Measurements from ENCODE around the gene ENTPD2. TPM values are rescaled to one million over a fixed set of nuclear protein-coding genes. Genes with fewer than 3 reads are reported as not detected.
A peak's percentile ranks its signal among the peaks of the same experiment; 100 is the strongest.
"Not testable (repeated sequence)": the region's sequence is repeated elsewhere in the genome, so short reads cannot be mapped to it uniquely, and the experiment has no call there.

Gene ENTPD2
- total RNA-seq, 1 experiment from 2014 or later, result not detected

DNA sequence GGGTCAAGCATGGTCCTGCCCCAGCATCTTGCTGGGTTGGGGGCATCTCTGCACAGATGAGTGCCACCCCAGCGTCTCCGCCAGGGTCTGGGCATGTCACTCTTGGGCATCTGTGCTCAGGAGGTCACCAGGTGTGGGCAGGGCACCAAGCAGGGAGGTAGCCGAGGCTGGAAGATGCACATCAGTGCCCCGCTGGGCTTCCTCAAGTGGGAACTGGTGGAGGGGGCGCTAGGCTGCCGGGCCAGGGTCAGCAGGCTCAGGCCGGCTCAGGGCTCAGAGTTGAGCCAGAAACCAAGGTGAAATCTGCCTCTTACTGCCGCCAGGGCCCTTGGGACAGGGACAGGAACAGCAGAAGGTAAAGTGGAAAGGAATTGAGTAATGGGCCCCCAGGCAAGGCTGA lies 17.9 kb downstream of the ENTPD2 start:
- Histone ChIP-seq H3K4me3 (ENCODE audit: insufficient read depth, low read depth, low read length) (no peak overlapping the region), H3K27me3 (ENCODE audit: control insufficient read depth, insufficient read depth, low read length) (no peaks in the 10 kb centered on the region; the same call in 1 of the 2 replicates), H3K36me3 (replicated peaks; ENCODE audit: control insufficient read depth, insufficient read depth, low read length) (no peaks in the 10 kb centered on the region; the same call in 1 of the 2 replicates)
- DNase-seq, result no peak

DNA sequence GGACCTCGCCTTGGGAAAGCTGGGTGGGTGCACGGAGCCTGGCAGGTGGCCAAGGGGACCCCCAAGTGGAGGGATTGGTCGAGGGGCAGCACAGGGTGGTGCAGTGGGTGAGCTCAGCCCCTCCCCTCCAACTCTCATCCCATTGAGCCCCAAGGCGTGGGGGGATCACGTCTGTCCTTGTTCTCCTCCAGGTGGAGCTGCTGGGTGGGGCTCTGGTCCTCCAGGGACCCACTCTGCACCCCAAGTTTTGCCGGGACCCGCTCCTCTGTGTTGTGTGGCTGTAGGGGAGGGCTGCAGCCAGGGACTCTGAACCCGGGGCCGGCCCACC lies 18.4 kb downstream of the ENTPD2 start:
- no peaks in the 10 kb centered on the region; the same call in 1 of the 2 replicates for H3K27me3 ChIP-seq (ENCODE audit: control insufficient read depth, insufficient read depth, low read length)
- DNase-seq, result peak; percentile 89
- H3K36me3 ChIP-seq (replicated peaks; ENCODE audit: control insufficient read depth, insufficient read depth, low read length), result no peaks in the 10 kb centered on the region; the same call in 1 of the 2 replicates
- H3K4me3 ChIP-seq (ENCODE audit: insufficient read depth, low read depth, low read length), result no peak overlapping the region

DNA sequence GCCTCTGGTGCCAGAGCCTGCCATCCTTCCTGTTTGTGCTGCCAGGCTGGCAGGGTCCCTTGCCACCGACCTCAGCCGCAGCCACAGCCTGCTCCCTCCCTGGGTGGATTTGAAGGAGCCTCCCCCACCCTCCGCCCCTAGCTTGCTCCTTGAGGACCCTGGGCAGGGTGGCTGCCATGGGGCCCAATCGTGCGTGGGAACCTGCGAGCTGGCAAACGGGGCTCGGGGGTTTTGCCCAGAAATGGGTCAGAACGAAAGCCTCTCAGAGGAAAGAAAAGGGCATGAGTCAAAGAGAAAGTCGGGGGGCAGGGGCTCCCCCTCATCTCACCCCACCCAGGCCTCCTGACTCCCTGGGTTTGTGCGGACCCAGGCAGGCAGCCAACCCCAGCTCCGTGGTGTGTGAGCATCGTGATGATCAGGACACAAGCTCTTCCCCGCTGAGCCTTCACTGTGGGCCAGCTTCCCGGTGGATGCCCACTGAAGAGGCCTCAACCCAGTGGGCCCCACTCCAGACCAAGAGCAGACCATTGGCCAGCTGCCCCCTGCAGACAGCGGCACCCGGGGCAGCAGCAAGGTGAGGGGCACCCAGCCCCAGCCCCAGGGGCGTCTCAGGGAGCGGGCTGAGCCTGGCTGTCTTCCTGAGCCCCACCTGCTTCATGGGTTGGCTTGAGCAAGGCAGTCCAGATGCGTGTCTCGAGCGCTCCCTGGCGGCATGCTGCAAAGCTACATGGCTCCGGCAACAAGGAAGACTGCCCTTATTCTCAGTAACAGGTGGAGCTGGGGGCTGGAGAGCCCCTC lies 19.0 kb downstream of the ENTPD2 start:
- no peaks in the 10 kb centered on the region; the same call in 1 of the 2 replicates for H3K36me3 ChIP-seq (replicated peaks; ENCODE audit: control insufficient read depth, insufficient read depth, low read length)
- no peak overlapping the region for H3K4me3 ChIP-seq (ENCODE audit: insufficient read depth, low read depth, low read length)
- H3K27me3 ChIP-seq (ENCODE audit: control insufficient read depth, insufficient read depth, low read length), result no peaks in the 10 kb centered on the region; the same call in 1 of the 2 replicates
- DNase-seq, result peak; percentile 98

DNA sequence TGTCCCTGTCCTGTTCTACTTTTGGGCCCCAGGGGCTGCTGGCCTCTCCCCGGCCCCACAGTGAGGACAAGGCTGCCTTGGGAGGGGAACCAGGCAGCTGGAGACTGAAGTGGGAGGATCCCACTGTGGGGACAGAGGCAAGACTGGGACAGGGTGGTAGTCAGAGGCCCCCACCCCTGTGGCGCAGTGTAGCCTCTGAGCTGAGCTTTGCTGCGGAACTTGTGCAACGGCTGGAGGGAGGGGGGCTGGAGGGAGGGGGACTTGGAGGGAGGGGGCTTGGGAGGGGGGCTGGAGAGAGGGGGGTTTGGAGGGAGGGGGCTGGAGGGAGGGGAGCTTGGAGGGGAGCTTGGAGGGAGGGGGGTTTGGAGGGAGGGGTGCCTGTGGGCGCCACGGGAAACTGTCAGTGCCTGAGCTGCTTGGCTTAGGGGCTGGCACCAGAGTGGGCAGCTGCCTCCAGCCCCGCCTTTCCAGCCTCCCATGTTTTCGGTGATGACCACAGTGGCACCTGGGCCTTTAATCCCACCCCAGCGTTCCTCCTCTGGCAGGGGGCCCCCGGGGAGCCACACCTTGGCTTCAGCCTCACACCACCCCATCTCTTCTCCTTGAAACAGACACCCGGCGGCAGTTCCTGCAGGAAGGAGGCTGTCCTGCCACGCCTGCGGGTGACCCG lies 19.7 kb downstream of the ENTPD2 start:
- no peaks in the 10 kb centered on the region for H3K36me3 ChIP-seq (replicated peaks; ENCODE audit: control insufficient read depth, insufficient read depth, low read length)
- no peak overlapping the region for H3K4me3 ChIP-seq (ENCODE audit: insufficient read depth, low read depth, low read length)

DNA sequence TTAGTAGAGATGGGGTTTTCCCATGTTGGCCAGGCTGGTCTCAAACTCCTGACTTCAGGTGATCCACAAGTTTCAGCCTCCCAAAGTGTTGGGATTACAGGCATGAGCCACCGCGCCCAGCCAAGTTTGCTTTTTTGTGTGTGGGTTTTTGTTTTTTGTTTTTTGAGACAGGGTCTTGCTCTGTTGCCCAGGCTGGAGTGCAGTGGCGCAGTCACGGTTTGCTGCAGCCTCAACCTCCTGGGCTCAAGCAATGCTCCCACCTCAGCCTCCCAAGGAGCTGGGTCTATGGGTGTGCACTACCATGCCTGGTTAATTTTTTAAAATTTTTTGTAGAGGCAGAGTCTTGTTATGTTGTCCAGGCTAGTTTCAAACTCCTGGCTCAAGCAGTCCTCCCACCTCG lies 20.4 kb downstream of the ENTPD2 start:
- DNase-seq; H3K27me3 ChIP-seq (ENCODE audit: control insufficient read depth, insufficient read depth, low read length); H3K4me3 ChIP-seq (ENCODE audit: insufficient read depth, low read depth, low read length); H3K36me3 ChIP-seq (replicated peaks; ENCODE audit: control insufficient read depth, insufficient read depth, low read length): not testable (repeated sequence)

More for the DNA sequence above, 19.7 kb downstream of the ENTPD2 start:
- H3K27me3 ChIP-seq (ENCODE audit: control insufficient read depth, insufficient read depth, low read length), result peaks cover under 1% of the 10 kb centered on the region; the same call in 1 of the 2 replicates
- DNase-seq, result peak; percentile 75

DNA sequence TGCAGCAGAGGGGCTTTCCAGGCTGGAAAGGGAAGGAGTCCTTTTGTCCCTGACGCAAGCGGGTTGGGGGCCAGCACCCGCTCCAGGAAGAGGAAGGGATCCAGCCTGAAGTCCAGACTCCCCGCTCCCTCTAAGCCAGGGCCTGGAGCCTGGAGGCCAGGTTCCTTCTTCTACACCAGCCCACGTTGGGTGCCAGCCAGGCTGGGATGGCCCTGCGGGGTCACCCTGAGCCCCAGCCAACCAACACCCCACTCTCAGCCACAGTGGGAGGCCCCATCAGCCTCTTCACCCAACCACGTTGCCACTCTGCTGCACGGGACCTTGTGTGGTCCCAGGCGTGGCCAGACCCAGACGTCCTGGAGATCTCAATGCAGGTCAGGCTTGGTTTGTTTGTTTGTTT lies 21.0 kb downstream of the ENTPD2 start:
- Histone ChIP-seq H3K36me3 (replicated peaks; ENCODE audit: control insufficient read depth, insufficient read depth, low read length) (no peaks in the 10 kb centered on the region), H3K4me3 (ENCODE audit: insufficient read depth, low read depth, low read length) (no peak overlapping the region), H3K27me3 (ENCODE audit: control insufficient read depth, insufficient read depth, low read length) (peaks cover 10% of the 10 kb centered on the region)
- DNase-seq, result no peak

DNA sequence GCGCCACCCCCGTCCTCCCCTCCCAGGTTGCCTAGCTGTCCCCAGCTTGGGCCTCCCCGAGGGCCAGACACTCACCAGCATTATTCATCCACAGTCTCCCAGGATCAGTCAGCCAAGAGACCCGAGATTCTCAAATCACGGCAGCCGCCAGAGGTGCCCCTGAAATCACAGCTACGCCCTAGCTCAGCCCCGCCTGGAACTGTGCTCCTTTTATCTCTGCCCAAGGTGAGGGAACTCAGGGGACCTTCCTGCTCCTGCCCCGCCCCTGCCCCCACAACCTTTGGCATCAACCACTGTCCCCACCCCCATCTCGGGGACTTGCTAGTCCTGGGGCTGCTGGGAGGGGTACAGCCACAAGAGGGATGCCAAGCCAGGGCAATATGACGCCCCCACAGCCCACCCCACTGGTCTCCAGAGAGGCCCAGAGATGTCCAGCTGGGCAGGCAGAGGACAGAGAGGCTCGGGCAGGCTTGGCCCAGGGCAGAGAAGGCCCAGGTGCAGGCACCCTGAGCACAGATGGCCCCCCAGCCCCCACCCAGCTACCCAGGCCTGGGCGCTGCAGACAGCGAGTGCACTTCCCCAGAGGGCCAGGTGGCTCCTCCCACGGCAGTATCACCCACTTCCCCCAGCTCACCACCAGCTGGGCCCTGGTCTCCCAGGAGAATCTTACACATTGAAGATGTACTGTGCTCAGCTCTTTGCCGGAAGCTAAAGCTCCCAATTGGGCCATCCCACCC lies 21.8 kb downstream of the ENTPD2 start, which contains the start of gene FUT7:
Gene FUT7, minus strand, starts transcription at position 185 of the 737 bp plus-strand sequence. Its CDS starts 97 bp downstream, at position 88.
- Histone ChIP-seq H3K36me3 (replicated peaks; ENCODE audit: control insufficient read depth, insufficient read depth, low read length) (no peaks in the 10 kb centered on the region), H3K4me3 (ENCODE audit: insufficient read depth, low read depth, low read length) (no peak within 1 kb of the TSS), H3K27me3 (ENCODE audit: control insufficient read depth, insufficient read depth, low read length) (peaks cover 16% of the 10 kb centered on the region)
- no peak for DNase-seq

DNA sequence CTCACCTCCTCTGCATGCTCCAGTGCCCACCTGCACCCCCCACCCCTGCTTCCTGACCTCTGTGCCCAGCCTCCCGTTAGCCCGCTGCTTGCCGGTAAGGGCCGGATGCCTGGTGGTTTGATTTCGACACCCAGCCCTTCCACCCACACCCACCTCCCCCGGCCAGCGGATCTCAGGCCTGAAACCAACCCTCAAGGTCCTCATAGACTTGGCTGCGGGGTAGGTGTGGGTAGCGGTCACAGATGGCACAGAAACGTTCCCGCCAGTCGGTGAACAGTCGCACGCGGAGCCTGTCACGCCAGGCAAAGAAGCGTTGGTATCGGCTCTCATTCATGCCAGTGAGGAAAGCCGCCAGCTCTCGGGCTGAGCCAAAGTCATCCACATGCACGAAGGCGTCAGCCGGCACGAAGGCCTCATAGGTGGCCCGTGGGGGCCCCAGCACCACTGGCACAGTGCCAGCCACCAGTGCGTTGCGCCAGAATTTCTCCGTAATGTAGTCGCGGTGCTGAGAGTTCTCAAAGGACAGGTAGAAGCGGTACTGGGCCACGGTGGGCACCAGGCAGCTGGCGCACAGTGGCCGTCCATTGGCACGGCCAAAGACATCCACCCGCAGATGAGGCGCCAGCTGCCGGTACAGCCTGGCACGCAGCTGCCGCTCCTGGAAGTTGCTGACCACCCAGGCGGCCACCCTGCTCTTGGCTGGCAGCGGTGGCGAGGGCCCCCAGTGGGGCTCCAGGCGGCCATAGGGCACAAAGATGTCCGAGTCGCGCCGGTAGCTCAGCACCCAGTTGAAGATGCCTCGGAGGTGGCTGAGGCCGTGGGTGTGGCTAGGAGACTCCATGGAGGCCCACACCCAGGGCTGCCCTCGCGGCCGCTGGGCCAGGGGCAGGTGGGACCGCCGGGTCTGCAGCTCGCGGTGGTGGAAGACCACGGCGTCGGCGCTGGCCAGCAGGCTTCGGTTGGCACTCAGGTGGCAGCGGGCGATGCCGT lies 23.0 kb downstream of the ENTPD2 start:
- no peaks in the 10 kb centered on the region for H3K36me3 ChIP-seq (replicated peaks; ENCODE audit: control insufficient read depth, insufficient read depth, low read length)
- H3K4me3 ChIP-seq (ENCODE audit: insufficient read depth, low read depth, low read length), result no peak overlapping the region
- DNase-seq, result no peak
- H3K27me3 ChIP-seq (ENCODE audit: control insufficient read depth, insufficient read depth, low read length), result peaks cover 17% of the 10 kb centered on the region

DNA sequence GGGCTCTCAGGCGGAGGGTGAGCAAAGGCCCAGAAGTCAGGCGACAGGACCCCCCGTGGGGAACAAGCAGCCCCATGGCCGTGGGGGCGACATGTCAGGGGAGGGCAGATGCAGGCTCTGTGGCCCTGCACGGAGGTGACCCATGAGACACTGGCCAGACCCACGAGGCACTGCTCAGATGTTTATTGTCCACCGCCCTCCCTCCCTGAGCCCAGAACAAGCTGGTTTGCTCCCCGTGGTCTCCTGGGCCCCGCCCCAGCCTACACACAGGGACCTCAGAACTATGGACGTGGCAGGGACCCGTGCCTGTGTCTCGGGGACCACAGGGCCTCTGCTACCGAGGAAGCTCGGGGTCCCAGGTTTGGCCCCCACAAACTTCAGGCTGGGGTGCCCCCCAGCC lies 23.9 kb downstream of the ENTPD2 start:
- Histone ChIP-seq H3K4me3 (ENCODE audit: insufficient read depth, low read depth, low read length) (no peak overlapping the region), H3K27me3 (ENCODE audit: control insufficient read depth, insufficient read depth, low read length) (peaks cover 17% of the 10 kb centered on the region), H3K36me3 (replicated peaks; ENCODE audit: control insufficient read depth, insufficient read depth, low read length) (no peaks in the 10 kb centered on the region)
- no peak for DNase-seq

DNA sequence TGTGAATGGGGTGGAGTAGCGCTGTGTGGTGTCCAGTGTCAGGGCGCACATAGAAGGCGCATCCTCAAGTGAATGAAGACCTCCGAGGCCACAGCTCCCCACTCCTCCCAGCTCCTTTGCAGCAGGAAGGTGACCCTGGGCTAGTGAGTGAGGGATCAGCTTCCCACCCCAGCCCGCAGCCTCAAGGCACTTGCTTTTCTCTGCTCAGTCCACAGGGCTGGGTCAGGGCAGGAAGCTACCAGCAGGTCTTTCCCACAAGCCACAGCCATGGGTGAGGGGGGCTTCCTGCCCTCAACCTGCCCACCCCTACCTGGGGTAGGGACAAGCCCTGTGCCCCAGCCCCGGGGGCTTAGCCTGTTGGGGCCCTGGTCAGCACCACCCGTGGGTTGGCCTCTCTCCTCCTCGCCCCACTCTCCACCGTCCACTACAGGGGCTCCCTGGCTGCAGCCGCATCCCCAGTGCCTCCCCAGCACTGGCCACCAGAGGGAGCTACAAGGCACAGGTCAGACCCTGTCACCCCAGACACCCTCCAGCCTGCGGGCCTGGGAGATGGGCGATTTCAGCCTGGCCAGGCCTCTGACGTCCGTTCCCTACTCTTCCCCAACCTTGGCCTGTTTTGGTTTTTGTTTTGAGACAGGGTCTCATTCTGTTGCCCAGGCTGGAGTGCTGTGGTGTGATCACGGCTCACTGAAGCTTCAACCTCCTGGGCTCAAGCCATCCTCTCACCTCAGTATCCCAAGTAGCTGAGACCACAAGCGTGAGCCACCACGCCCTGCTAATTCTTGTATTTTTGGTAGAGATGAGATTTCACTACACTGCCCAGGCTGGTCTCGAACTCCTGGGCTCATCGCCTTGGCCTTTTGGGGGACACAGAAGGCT lies 24.6 kb downstream of the ENTPD2 start:
- H3K36me3 ChIP-seq (replicated peaks; ENCODE audit: control insufficient read depth, insufficient read depth, low read length), result no peaks in the 10 kb centered on the region
- peak overlapping the region; percentile 53; the same call in 1 of the 2 replicates for H3K4me3 ChIP-seq (ENCODE audit: insufficient read depth, low read depth, low read length)
- DNase-seq, result peak; percentile 94
- H3K27me3 ChIP-seq (ENCODE audit: control insufficient read depth, insufficient read depth, low read length), result peaks cover 17% of the 10 kb centered on the region

DNA sequence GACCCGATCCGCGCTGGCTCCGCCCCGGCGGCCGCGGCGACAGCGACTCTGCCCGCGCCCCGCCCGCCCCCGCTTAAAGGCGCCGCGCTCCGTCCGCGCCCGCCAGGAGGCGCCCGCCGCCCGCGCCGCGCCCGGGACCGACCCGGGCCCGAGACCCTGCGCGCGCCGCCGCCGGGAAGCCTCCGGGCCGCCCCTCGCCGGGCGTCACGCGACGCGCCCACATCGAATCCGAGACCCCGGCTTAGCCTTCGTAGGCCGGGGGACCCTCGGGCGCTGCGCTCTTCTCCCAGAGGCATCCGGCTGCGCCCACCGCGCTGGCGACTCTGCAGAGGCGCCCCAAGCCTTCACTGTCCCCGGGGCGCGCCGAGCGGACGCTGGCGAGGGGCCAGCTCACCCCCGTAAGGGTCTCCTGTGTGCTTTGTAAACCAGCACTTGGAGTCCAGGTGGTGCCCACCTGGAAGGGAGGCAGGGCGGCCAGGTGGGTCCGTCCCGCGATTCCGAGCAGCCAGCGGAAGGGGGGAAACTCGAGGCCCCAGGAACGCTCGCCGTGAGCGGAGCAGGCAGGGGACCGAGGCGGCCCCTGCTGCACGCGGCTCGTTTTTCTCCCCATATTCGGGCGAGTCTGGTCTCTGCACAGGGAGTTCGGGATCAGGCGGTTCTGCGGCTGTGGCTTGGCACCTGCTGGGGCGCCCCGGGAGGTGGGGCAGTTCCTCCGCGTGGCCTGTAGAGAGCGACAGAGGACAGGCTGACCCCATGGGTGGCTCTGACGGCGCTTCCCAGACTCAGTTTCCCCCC lies 25.4 kb downstream of the ENTPD2 start:
- H3K36me3 ChIP-seq (replicated peaks; ENCODE audit: control insufficient read depth, insufficient read depth, low read length), result no peaks in the 10 kb centered on the region
- peak overlapping the region; percentile 53 for H3K4me3 ChIP-seq (ENCODE audit: insufficient read depth, low read depth, low read length)
- H3K27me3 ChIP-seq (ENCODE audit: control insufficient read depth, insufficient read depth, low read length), result peaks cover 17% of the 10 kb centered on the region
- peak; percentile 97 for DNase-seq
